Panc1 (cell line): ENCODE results near the gene PTPN9. TPM values are rescaled to one million over a fixed set of nuclear protein-coding genes. Genes with fewer than 3 reads are reported as not detected.
A peak's percentile ranks its signal among the peaks of the same experiment; 100 is the strongest.

Source experiments
- ATAC-seq: fragments of 200-7000 bp; cut with Tn5 transposase; 2 replicates; pipeline ENCODE4 v1.9.1; 2020; ENCODE audit warnings: mild to moderate bottlenecking, moderate library complexity
- BruUV-seq: library from RNA; stranded (reverse); fragments of 400-500 nt; replicated peaks from 2 replicates; lab custom pipeline; 2021; lab: Mats Ljungman, UMichigan
- CTCF ChIA-PET: fragments of 300-600 bp; sonication (Branson Sonifier 250); formaldehyde crosslinking; loops from one replicate; lab custom pipeline; 2022; ENCODE audit warnings: antibody characterized with exemption; lab: Charles Lee
- POLR2A ChIA-PET: fragments of 300-600 bp; sonication (Branson Sonifier 250); formaldehyde crosslinking; loops from one replicate; lab custom pipeline; 2022; ENCODE audit warnings: antibody characterized with exemption; lab: Charles Lee
- DNase-seq: peaks from one replicate; pipeline ENCODE4 v3.0.0-alpha.2; 2010; ENCODE audit warnings: low read depth, low spot score
- H3K27ac ChIP-seq: 2 replicates; pipeline ENCODE4 v1.5.1; 2011; ENCODE audit warnings: mild to moderate bottlenecking, low read length, inconsistent platforms
- H3K27me3 ChIP-seq: fragments of 200-500 bp; sonication (Bioruptor generic); 2 replicates; pipeline ENCODE4 v1.6.0; 2014; ENCODE audit warnings: low read length, inconsistent platforms; ENCODE audit not compliant: control insufficient read depth, insufficient read depth
- H3K36me3 ChIP-seq: fragments of 200-500 bp; sonication (Bioruptor generic); 2 replicates; pipeline ENCODE4 v1.5.1; 2014; ENCODE audit warnings: inconsistent platforms, mild to moderate bottlenecking, low read length, moderate library complexity; ENCODE audit not compliant: control insufficient read depth, insufficient read depth
- H3K4me1 ChIP-seq: 2 replicates; pipeline ENCODE4 v1.5.1; 2011; ENCODE audit warnings: inconsistent platforms, mild to moderate bottlenecking, low read length, moderate library complexity; ENCODE audit not compliant: control insufficient read depth, insufficient read depth
- H3K4me3 ChIP-seq, 2 experiments: 2 replicates each; pipeline ENCODE4 v1.5.1; 2011 to 2012; ENCODE audit warnings: low read depth in 2 of 2, low read length in 2 of 2, mild to moderate bottlenecking in 2 of 2, inconsistent platforms in 1 of 2, moderate library complexity in 1 of 2
- H3K9me3 ChIP-seq: fragments of 200-500 bp; sonication (Bioruptor generic); 2 replicates; pipeline ENCODE4 v1.5.1; 2014; ENCODE audit warnings: low read depth, mild to moderate bottlenecking, inconsistent platforms, low read length, moderate library complexity; ENCODE audit not compliant: control insufficient read depth, insufficient read depth
- CTCF ChIP-seq: fragments of 450-650 bp; IDR thresholded peaks from 2 replicates; pipeline ENCODE4 v1.5.1; 2017; ENCODE audit warnings: mild to moderate bottlenecking
- POLR2AphosphoS5 ChIP-seq: IDR thresholded peaks from 2 replicates; pipeline ENCODE4 v1.6.1; 2012; ENCODE audit warnings: mild to moderate bottlenecking, low read depth, low read length, moderate library complexity
- REST ChIP-seq, 2 experiments: IDR thresholded peaks; 2 replicates each; pipeline ENCODE4 v1.6.1; 2011 to 2012; ENCODE audit warnings: low read depth in 2 of 2, control low read depth in 1 of 2, low read length in 1 of 2, mild to moderate bottlenecking in 1 of 2, moderate library complexity in 1 of 2; ENCODE audit not compliant: insufficient read depth in 1 of 2
- SIN3A ChIP-seq: IDR thresholded peaks from 2 replicates; pipeline ENCODE4 v1.6.1; 2012; ENCODE audit warnings: low read depth, mild to moderate bottlenecking, low read length, moderate library complexity, borderline replicate concordance; ENCODE audit not compliant: insufficient read depth
- TCF7L2 ChIP-seq: IDR thresholded peaks from 2 replicates; pipeline ENCODE4 v1.6.1; 2011; ENCODE audit warnings: mild to moderate bottlenecking, low read depth, low read length, inconsistent platforms
- in situ Hi-C: cut with HindIII; loops from 2 replicates; pipeline ENCODE4 v1.10.0; 2016; ENCODE audit warnings: low sequenced_read_pairs, low pct_unique_long_range_greater_than_20kb
- intact Hi-C: fragments of 100-400 bp; cut with micrococcal nuclease; formaldehyde crosslinking; loops from one replicate; pipeline ENCODE4 v1.10.0; 2022; ENCODE audit not compliant: unreplicated experiment
- total RNA-seq: library from RNA; stranded (reverse); gene quantifications from one replicate; pipeline ENCODE4 v1.2.1, GENCODE V29; 2021; ENCODE audit not compliant: unreplicated experiment

The PTPN9 gene
- total RNA-seq, 1 experiment from 2014 or later = 38.4 TPM

GRCh38 chr15:75455982-75456531 lies 123.1 kb downstream of the PTPN9 start:
- Histone ChIP-seq H3K9me3 (no peaks in the 10 kb centered on the region), H3K27me3 (no peaks in the 10 kb centered on the region), H3K4me3 (peak overlapping the region; percentile 95 to 98), H3K4me1 (peaks cover 15% of the 10 kb centered on the region), H3K36me3 (peaks cover 3% of the 10 kb centered on the region; the same call in 1 of the 2 replicates), H3K27ac (peak overlapping the region; percentile 91)
- ATAC-seq (no peak), DNase-seq (no peak)
- CTCF ChIA-PET = interaction anchor here (0.9 kb wide), 1 partner anchor 88 kb away, joined by 3 read pairs; no protein-coding TSS in a partner anchor
- TF ChIP-seq CTCF (no peak), POLR2AphosphoS5 (no peak), REST (IDR thresholded peaks at IDR 0.05; ENCODE audit: insufficient read depth in 1 of 2, low read depth in 2 of 2, low read length in 1 of 2) (peak in 1 of 2 experiments; percentile 19; a peak in 1 of 4 replicates), SIN3A (no peak), TCF7L2 (no peak)
- in situ Hi-C loops = no loop called here
- BruUV-seq = no TSS peak
- intact Hi-C loops = loop anchor here (5.0 kb wide), 1 partner anchor 181 kb away; no protein-coding TSS in a partner anchor
- POLR2A ChIA-PET = interaction anchor here (0.6 to 0.9 kb wide), 5 partner anchors 50 to 193 kb away, joined by 3 to 9 read pairs (median 6); partner anchors contain the start of gene MAN2C1

DNA sequence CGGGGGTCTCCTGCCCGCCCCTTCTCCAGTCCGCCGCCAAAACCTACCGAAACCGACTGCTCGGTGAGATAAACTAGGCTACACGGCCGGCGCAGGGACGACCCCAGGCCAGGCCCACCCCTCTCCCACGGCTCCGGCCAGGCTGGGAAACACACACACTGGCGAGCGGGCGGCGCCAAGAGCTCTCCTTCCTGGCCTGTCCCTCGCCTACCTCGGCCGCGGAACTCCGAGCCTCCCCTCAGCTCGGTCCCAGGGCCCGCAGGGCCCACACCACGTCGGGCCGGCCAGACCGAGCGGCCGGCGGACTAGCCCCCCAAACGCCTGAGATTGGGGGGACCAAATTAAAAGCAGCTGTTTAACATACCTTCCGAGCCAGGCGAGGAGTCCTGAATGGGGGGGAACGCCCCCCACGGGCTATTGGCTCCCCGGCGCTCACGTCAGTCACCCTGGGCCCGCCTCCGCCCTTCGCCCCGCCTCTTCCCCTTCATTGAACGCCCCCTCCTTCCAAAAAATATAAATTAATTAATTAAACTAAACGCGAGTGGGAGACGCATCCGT lies 123.6 kb downstream of the PTPN9 start:
- peaks cover 3% of the 10 kb centered on the region; the same call in 1 of the 2 replicates for H3K36me3 ChIP-seq
- ChIA-PET CTCF (interaction anchor here (0.9 kb wide), 1 partner anchor 88 kb away, joined by 3 read pairs; no protein-coding TSS in a partner anchor), POLR2A (interaction anchor here (0.6 to 0.9 kb wide), 6 partner anchors 49 to 193 kb away, joined by 3 to 9 read pairs (median 6); partner anchors contain the start of gene MAN2C1)
- peak; percentile 46; the same call in 1 of the 2 replicates for TF ChIP-seq POLR2AphosphoS5
- no peak for TF ChIP-seq TCF7L2
- no peak for TF ChIP-seq REST (IDR thresholded peaks at IDR 0.05; ENCODE audit: insufficient read depth in 1 of 2, low read depth in 2 of 2, low read length in 1 of 2)
- TF ChIP-seq CTCF = no peak
- peak; percentile 57; the same call in 1 of the 2 replicates for TF ChIP-seq SIN3A
- intact Hi-C loops (loop anchor here (5.0 kb wide), 1 partner anchor 182 kb away; no protein-coding TSS in a partner anchor), in situ Hi-C loops (no loop called here)
- peak overlapping the region; percentile 91 for H3K27ac ChIP-seq
- no peaks in the 10 kb centered on the region for H3K9me3 ChIP-seq
- DNase-seq (peak; percentile 36), ATAC-seq (peak; percentile 29; the same call in 1 of the 2 replicates)
- H3K27me3 ChIP-seq = no peaks in the 10 kb centered on the region
- H3K4me3 ChIP-seq = peak overlapping the region; percentile 95 to 98
- BruUV-seq = no TSS peak
- H3K4me1 ChIP-seq = peaks cover 9% of the 10 kb centered on the region
